GM19043 (cell line): ENCODE data around the gene CALN1.
A peak's percentile ranks its signal among the peaks of the same experiment; 100 is the strongest.
"Not testable (repeated sequence)": the region's sequence is repeated elsewhere in the genome, so short reads cannot be mapped to it uniquely, and the experiment has no call there.

Experiments
- ATAC-seq: cut with Tn5 transposase; IDR thresholded peaks from one replicate; pipeline ENCODE4 v1.9.1; 2021; ENCODE audit warnings: low read depth; ENCODE audit not compliant: unreplicated experiment

The CALN1 gene

GRCh38 chr7:71775648-71776047 lies 636.5 kb downstream of the CALN1 start:
- ATAC-seq: no peak

DNA sequence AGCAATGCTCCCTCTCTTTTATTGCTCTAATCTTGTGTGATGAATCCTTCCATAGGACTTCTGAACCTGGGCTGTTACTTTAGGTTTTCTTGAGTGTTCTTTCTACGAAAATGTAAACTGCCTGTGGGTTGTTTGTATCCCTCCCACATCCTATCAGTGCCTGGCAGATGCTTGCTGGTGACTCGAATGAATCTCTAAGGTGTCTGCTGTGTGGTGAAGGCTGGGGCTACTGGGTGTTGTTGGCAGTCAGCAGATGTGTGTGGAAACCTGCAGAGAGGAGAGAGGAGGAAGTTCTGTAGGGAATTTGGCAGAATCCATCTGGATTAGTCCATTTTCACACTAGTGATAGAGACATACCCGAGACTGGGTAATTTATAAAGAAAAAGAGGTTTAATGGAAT lies 639.4 kb downstream of the CALN1 start:
- ATAC-seq: no peak

DNA sequence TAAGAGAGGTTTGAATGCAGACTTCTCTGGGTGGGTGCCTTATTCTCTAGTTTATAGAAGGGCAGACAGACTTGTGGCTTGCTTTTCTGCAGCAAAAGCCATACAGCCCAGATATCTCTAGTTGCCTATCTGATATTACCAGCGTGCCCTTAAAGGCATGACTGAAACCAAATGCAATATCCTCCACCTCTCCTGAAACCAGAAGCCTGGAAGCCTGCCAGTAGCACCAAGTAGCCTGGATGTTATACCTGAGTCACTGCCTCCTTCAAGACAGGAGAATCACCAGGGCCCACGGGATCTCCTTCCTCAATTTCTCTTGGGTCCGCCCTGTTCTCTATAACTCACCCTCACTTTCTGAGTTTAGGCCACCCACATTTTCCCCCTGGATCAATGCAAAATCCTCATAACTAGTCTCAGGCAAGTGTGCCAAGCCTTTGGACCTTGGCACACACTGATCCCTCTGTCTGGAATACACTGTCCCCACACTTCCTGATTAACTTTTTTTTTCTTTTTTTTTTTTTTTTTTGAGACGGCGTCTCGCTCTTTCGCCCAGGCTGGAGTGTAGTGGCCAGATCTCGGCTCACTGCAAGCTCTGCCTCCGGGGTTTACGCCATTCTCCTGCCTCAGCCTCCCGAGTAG lies 641.8 kb downstream of the CALN1 start:
- ATAC-seq: no peak

DNA sequence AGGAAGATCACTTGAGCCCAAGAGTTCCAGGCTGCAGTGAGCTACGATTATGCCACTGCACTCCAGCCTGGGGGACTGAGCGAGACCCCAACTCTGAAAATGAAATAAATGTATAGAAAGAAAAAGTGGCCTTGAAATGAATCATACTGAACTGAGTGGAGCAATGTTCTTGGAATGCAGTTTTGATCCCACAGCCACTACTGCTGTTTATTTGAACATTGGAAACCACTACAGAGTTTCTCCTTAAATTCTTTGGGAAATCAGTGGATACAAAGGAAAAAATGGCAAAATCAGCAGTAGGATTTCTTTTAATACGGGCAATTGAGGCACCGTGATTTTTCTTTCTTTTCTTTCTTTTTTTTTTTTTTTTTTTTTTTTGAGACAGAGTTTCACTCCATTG lies 642.8 kb downstream of the CALN1 start:
- ATAC-seq: no peak

DNA sequence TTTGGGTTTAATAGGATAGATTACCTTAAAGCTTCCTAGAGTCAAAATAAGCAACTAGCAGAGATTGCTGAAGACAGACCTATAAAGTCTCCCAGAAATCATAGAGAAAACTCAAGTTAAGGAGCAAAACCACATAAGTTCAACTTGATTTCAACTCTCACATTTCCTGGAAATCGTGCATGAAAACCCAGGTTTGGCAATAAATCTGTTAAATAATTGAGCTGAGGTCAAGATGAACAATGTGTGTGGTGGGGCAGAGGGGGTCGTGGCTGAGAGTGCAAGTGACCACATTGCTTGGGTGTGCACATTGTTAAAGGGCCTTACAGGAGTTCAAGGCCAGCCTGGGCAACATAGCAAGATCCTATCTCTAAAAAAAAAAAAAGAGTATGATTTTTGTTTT lies 643.7 kb downstream of the CALN1 start:
- no peak for ATAC-seq

- ATAC-seq: no peak
These were observed 646.1 kb downstream of the CALN1 start for GRCh38 chr7:71766016-71766415.

DNA sequence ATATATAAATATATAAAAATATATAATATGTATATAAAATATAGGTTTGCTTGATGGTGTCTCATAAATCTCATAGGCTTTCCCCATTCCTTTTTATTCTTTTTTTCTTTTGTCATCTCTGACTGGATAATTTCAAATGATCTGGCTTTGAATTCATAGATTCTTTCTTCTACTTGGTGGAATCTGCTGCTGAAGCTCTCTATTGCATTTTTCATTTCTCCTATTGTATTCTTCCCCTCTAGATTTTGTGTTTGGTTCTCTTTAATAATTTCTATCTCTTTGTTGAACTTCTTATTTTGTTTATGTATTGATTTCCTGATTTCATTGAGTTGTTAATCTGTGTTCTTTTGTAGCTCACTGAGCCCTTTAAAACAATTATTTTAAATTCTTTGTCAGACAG lies 650.8 kb downstream of the CALN1 start:
- no peak for ATAC-seq

GRCh38 chr7:71754828-71755227 lies 657.3 kb downstream of the CALN1 start:
- ATAC-seq: no peak

DNA sequence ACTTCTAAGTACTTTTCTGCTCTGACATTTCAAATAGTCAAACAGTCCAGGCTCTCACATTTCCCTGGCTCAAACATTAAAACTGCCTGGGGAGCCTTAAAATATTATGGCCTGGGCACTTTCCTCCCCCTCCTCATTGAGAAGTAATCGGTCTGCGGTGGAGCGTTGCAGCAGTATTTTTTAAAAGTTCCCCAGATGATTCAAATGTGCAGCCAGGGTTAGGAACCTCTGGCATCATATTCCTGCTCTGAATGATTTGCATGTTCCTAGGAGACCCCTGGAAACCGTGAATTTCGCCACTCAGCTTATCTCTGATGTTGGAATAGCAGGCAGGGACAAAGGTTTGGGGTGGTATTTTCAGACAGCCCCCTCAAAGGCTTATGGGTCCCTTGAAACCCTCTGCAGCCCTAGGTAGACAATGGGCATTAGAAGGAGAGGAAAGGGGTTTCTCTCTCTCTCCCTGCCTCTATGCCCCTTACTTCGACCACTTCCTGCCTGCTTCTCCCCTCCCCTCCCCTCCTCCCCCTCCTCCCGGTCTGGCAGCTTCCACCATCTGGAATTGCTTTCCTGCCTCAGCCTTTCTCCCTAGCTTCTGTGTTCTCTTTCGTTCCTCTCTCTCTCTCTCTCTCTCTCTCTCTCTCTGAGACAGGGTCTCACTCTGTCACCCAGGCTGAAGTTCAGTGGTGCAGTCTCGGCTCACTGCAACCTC lies 658.0 kb downstream of the CALN1 start:
- ATAC-seq: no peak

GRCh38 chr7:71753236-71753635 lies 658.9 kb downstream of the CALN1 start:
- no peak for ATAC-seq

DNA sequence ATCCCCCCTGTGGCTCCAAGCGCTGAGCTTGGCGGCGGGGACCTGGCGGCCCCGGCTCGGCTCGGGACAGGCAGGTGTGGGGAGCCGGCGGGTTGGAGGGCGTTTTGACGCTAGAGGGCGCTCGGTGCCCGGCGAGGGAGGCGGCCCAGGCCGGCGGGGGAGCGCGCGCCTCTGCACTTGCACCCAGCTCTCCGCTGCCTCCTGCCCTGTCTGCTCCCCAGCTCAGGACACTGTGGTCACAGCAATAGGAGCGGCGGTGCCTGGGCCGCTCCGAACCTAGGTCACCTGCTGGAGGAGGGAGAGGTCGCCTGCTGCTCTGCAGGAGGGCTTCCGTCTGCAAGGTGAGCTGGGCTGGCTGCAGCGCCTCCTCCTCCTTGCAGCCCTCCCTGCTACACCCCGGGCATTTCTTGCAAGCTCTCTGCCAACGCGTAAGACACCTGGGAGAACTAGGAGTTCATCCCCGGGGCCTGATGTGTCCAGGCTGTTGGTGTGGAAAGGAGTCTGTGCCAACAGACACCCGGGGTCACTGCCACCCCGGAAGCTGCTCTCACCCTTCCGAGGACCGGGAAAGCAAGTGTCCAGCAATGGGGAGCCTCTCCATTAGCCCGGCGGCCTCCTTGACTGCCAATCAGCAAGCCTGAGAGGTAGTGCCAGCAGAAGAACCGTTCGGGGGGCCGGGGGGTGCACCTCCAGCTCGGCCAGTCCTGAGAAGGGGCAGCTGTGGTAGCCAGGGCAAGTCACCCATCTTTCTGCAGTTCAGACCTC lies 659.8 kb downstream of the CALN1 start:
- no peak for ATAC-seq

DNA sequence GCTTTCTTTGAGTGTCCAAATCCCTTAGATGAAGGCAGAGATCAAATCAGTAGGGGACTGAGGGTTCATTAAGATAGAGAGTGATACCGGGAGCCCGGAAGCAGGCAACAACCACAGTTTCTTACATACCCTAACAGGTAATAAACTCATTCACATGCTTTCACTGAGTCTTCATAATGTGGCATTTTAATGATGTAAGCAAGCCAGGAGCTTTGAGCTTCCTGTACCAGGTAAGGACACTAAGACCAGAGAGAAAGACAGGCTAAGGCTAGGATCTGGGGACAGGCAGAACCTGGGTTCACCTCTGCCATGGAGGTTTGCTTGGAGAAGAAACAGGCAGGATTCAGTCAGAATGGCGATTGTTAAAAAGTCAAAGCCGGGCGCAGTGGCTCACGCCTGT lies 661.8 kb downstream of the CALN1 start:
- no peak for ATAC-seq

- ATAC-seq: no peak
These were observed 666.1 kb downstream of the CALN1 start for GRCh38 chr7:71746006-71746405.

GRCh38 chr7:71740174-71740560 lies 672.0 kb downstream of the CALN1 start:
- no peak for ATAC-seq

DNA sequence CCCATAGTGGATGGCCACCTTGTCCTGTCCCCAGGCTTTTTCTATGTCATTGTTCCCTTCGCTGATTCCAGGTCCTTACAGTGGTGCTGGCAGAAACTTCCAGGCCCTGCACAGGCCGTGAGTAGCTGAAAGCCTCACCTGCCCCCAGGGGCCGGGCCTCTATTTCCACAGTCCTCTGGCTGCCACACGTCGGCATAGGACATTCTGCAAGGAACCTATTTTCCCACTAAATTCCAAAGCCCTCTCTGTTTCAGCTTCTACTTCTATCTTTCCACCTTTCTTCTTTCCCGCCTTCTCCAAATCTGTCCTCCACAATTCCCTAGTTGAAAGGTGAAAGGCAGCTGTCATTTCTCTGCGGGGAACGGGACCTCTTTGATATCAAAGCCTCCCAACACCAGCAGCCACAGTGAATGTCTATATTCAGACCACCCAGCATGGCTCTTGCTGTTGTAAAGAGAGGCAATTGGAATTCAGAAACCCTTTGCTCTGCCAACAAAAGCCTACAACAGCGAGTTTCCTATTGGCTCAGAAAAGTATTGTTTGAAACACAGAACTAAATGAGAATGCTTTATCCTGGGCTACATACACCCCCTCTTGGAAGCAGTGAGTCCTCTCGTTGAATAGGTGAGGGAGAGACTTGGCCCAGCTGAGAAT lies 672.5 kb downstream of the CALN1 start:
- no peak for ATAC-seq

- not testable (repeated sequence) for ATAC-seq
These were observed 674.1 kb downstream of the CALN1 start for GRCh38 chr7:71737931-71738540.

DNA sequence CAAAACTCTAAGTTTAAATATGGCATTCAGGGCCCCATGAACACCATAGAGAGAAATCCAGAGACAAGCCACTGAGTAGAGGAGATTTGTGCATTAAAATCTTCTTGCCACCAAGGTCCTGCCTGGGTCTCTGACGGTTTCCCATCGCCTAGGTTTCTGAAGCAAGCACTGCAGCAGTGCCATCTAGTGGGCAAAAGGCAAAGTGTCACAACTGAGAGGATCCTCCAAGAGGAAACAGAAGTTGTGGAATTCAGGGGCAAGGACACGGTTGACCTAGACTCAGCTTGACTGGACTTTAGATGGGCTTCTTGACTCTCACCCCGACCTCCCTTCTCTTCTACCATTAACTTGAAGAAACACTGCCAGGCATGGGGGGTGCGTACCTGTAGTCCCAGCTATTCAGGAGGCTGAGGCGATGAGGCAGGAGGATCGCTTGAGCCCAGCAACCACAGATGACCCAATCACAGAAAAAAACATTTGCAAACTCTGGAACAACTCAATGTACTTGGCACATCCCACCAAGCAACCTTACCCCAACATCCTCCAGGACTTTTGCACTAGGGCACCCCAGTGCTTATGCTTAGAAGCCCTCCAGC lies 676.1 kb downstream of the CALN1 start:
- ATAC-seq: peak; percentile 51

GRCh38 chr7:71733107-71733870 lies 678.8 kb downstream of the CALN1 start:
- ATAC-seq: peak; percentile 59

DNA sequence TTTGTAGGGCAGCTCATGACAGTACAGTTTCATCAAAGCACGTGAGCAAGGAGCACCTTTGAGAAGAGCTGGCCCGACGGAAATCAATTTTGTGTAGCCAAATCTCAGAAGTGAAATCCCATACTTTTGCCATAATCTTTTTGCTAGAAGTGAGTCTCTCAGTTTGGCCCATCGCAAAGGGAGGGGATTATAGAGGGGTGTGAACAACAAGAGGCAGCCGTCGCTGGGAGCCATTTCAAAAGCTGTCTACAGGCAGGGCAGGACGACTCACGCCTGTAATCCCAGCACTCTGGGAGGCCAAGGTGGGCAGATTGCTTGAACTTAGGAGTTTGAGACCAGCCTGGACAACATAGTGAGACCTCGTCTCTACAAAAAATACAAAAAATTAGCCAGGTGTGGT lies 680.4 kb downstream of the CALN1 start:
- ATAC-seq: no peak
